Caki2 (cell line): Measurements from ENCODE around the gene ST6GALNAC5. TPM values are rescaled to one million over a fixed set of nuclear protein-coding genes. Genes with fewer than 3 reads are reported as not detected.

Experiments used
- DNase-seq: peaks from one replicate; pipeline ENCODE4 v3.0.0-alpha.2; 2015; ENCODE audit warnings: low read depth
- in situ Hi-C: cut with HindIII; loops from 2 replicates; pipeline ENCODE4 v1.10.0; 2016; ENCODE audit warnings: low sequenced_read_pairs, low pct_unique_long_range_greater_than_20kb, mixed read lengths
- total RNA-seq: library from RNA; depleted of rRNA; stranded (reverse); fragments of >200 nt; shearing (Covaris generic); gene quantifications from 2 replicates; pipeline ENCODE4 v1.2.3, GENCODE V29; 2014; ENCODE audit warnings: low replicate concordance

ST6GALNAC5 gene
- total RNA-seq, 1 experiment from 2014 or later, result not detected

GRCh38 chr1:76919085-76919484 is 51.8 kb downstream of the ST6GALNAC5 start:
- DNase-seq, result no peak
- in situ Hi-C loops, result no loop called here

- no peak for DNase-seq
- in situ Hi-C loops, result no loop called here
Observed at GRCh38 chr1:76921590-76921989, 54.3 kb downstream of the ST6GALNAC5 start.

DNA sequence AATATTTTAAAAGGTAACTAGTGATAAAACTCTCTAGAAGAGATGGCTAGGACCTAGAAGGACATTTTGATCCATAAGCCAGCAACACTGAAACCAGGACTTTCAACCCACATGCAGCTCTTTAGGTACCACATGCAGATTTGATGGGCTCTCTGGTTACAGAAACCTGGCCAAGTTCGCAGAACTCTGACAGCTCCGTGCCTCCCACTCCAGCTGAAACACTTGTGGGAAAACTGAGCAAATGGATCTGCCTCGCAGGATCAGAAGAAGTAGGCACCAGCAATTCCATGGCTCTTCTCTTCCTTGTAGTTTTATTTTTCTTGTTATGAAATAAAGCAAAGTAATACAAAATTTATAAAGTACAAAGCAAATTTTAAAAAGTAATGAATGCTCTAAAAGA is 58.5 kb downstream of the ST6GALNAC5 start:
- DNase-seq, result no peak
- in situ Hi-C loops, result no loop called here

GRCh38 chr1:76928522-76928921 is 61.2 kb downstream of the ST6GALNAC5 start:
- no peak for DNase-seq
- in situ Hi-C loops, result no loop called here

GRCh38 chr1:76929136-76929535 is 61.9 kb downstream of the ST6GALNAC5 start:
- in situ Hi-C loops, result no loop called here
- DNase-seq, result no peak

- DNase-seq, result no peak
- in situ Hi-C loops, result no loop called here
Observed at GRCh38 chr1:76933847-76934815, 66.9 kb downstream of the ST6GALNAC5 start.

DNA sequence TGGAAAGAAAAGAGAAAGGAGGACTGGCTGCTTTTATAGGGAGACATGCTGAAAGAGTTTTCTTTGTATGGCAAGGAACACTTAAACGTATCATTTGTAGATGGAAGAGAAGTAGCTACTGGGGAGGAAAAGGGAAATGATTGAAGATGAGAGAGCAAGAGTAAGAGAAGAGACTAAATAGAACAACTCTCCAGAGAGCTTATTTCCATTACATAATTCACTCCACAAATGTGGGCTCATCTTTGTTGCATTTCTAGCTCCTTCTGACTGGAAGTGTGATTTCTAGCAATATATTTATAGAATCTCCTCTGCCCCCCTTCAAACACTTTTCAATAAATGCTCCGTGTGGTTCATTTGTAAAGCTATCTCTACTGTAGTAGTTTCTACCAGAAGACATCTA is 71.0 kb downstream of the ST6GALNAC5 start:
- DNase-seq, result no peak
- in situ Hi-C loops, result no loop called here

GRCh38 chr1:76939050-76939816 is 72.0 kb downstream of the ST6GALNAC5 start:
- no peak for DNase-seq
- in situ Hi-C loops, result no loop called here

- in situ Hi-C loops, result no loop called here
- no peak for DNase-seq
Observed at GRCh38 chr1:76939817-76940216, 72.5 kb downstream of the ST6GALNAC5 start.

GRCh38 chr1:76940571-76941335 is 73.5 kb downstream of the ST6GALNAC5 start:
- in situ Hi-C loops, result no loop called here
- DNase-seq, result no peak

DNA sequence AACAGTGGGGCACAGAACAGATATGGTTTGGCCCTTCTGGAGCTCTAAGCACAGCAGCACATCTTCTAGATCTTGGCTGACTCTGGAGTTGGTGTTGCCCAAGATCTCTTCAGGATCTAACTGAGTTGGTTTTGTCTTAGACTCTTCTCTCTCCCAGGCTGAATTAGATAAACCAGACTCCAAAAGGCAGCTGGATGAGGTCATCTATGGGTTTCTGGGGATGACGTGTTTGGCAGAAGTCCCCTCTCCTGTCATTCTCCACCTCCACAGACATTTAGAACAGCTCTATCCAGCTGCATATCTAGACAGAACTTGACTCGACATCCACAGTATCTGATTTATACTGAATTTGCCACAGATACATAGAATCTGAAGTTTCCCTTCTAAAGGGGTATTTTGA is 75.3 kb downstream of the ST6GALNAC5 start:
- in situ Hi-C loops, result no loop called here
- no peak for DNase-seq

DNA sequence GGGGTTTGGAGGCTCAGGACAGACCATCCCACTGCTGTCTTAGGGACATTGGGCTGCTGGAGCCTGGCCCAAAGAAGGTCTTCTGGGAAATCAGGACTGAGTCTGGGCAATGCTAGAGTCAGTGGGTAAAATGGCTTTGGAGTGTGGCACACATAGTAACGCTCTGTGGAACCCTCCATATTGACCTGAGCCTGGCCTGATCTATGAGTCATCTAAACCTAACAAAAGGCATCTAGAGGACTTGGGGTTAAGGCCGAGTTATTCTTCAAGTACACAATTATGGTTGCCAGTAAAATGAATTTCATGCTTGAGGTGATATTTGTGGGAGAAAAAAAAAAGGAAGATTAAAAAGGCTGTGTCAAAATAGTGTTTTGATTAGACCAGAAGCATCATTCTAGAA is 77.7 kb downstream of the ST6GALNAC5 start:
- DNase-seq, result no peak
- in situ Hi-C loops, result no loop called here

DNA sequence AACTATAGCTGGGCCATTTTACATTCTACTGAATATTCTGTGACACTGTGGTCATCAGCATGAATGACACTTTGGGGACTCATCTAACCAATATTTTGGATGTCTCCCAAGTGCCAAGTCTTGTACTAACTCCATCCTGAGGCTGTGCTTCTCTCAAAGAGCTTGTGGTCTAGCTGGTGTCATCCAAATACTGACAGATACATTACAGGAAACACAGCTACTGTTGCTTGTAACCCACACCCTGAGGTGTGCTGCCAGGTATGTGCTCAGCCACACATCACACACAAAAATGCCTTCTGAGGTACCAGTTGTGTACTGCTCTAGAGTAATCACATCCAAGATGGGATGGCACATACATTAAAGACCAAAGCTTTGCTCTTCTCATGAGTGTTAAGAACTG is 81.6 kb downstream of the ST6GALNAC5 start:
- DNase-seq, result no peak

DNA sequence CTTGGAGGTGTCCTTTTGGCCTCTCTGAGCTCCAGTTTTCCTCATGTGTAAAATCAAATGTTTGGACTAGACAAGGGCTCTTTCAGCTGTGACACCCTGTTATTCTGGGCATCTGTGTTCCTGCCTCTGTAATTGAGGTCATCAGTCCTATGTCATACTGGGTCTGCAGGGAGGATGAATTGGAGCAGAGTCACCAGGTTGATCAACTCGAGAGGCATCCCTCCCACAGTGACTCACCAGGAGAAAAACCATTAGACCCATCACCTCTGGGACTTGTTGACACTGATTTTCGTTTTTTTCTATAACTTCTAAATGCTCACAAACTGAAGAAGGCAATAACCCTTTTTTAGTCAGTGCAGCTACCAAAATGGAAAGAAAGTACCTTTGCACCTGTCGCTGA is 82.2 kb downstream of the ST6GALNAC5 start:
- in situ Hi-C loops, result no loop called here
- no peak for DNase-seq

More for the DNA sequence above, 81.6 kb downstream of the ST6GALNAC5 start:
- in situ Hi-C loops, result no loop called here

DNA sequence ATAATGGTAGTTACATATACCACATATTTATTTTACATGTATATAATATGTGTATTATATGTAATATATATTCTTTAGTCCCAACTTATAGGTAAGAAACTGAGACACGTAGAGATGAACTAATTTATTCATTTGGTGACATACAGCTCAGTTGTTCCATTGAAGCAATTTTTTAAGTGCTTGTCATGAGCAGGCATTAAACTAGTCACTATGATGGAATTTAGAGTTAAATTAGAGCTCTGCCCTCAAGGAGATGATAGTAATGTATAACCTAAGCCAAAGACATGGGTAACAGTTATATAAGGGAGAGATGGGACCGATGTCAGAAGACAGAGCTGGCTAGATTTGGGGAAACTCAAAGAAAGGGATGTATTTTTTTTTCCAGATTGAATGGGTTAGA is 83.0 kb downstream of the ST6GALNAC5 start:
- in situ Hi-C loops, result no loop called here
- no peak for DNase-seq

DNA sequence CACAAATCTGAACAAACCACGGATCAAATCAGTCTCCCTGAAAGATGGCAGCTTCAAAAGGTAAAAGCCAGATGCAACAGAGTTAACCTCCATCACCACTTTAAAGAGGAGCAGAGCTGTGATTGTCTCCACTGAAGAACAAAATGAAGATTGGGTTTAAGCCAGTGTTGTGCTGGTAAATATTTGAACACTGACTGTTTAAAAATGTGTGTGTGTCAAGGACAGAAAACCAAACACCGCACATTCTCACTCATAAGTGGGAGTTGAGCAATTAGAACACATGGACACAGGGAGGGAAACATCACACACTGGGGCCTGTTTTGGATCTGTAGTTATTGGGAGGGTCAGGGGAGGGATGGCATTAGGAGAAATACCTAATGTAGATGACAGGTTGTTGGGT is 83.9 kb downstream of the ST6GALNAC5 start:
- no peak for DNase-seq
- in situ Hi-C loops, result no loop called here

- in situ Hi-C loops, result no loop called here
- DNase-seq, result no peak
Observed at GRCh38 chr1:76955652-76956051, 88.4 kb downstream of the ST6GALNAC5 start.

DNA sequence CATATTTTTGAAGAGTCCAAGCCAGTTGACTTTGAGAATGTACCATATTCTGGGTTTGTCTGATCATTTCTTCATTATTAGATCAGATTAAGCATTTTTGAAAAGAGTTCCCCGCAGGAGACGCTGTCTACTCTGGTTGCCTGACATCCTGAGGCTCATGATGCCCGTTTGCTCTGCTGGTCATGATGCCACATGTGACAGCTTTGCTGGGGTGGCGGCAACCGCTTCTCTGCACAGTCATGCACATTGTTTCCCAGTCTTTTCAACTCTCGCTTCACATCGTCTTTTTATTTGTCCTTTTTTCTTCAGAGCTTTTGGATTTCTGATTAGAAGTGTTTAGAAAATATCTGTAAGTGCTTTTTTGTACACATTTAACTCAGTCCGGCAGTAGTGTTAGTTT is 90.7 kb downstream of the ST6GALNAC5 start:
- in situ Hi-C loops, result no loop called here
- no peak for DNase-seq

- in situ Hi-C loops, result no loop called here
- no peak for DNase-seq
Observed at GRCh38 chr1:76958828-76959227, 91.5 kb downstream of the ST6GALNAC5 start.
